ENCODE data around the gene STX1B. TPM values are rescaled to one million over a fixed set of nuclear protein-coding genes. Genes with fewer than 3 reads are reported as not detected.
A peak's percentile ranks its signal among the peaks of the same experiment; 100 is the strongest.

The STX1B gene
- total and polyA plus RNA-seq, 8 donors = 0.24 to 0.85 (median 0.53) TPM

GRCh38 chr16:30953511-30954124, 56.8 kb downstream of the STX1B start:
- ATAC-seq (no peak), DNase-seq (peak in 2 of 4 donors; percentile 41 to 85)
- Histone ChIP-seq H3K9me3 (no peaks in the 10 kb centered on the region), H3K4me1 (peaks cover 9 to 47% of the 10 kb centered on the region in 2 donors), H3K27ac (peak overlapping the region in 1 of 2 donors; percentile 13), H3K36me3 (no peaks in the 10 kb centered on the region), H3K27me3 (no peaks in the 10 kb centered on the region), H3K4me3 (no peak overlapping the region)
- intact Hi-C loops (cut with DNase I) = no loop called here
- peak; percentile 43 to 60 for TF ChIP-seq CTCF (IDR thresholded peaks at IDR 0.05)

GRCh38 chr16:30953111-30953510, 57.3 kb downstream of the STX1B start:
- intact Hi-C loops (cut with DNase I) = no loop called here
- ATAC-seq = no peak
- no peak overlapping the region for H3K4me3 ChIP-seq
- TF ChIP-seq CTCF (IDR thresholded peaks at IDR 0.05) = no peak
- H3K9me3 ChIP-seq = no peaks in the 10 kb centered on the region
- H3K27ac ChIP-seq = peak overlapping the region in 1 of 2 donors; percentile 13
- no peaks in the 10 kb centered on the region for H3K27me3 ChIP-seq
- no peak for DNase-seq
- peaks cover 7 to 48% of the 10 kb centered on the region in 2 donors for H3K4me1 ChIP-seq
- no peaks in the 10 kb centered on the region for H3K36me3 ChIP-seq

- Histone ChIP-seq H3K4me3 (no peak overlapping the region), H3K36me3 (peaks cover 0 to 4% of the 10 kb centered on the region in 2 donors), H3K9me3 (no peaks in the 10 kb centered on the region), H3K4me1 (peaks cover 7 to 51% of the 10 kb centered on the region in 2 donors), H3K27me3 (no peaks in the 10 kb centered on the region), H3K27ac (peak overlapping the region in 1 of 2 donors; percentile 13)
- intact Hi-C loops (cut with DNase I) = no loop called here
- ATAC-seq (no peak), DNase-seq (peak in 2 of 4 donors; percentile 60 to 79)
- TF ChIP-seq CTCF (IDR thresholded peaks at IDR 0.05) = no peak
These were observed 58.7 kb downstream of the STX1B start for GRCh38 chr16:30951750-30952149.

- intact Hi-C loops (cut with DNase I) = no loop called here
- no peaks in the 10 kb centered on the region for H3K27me3 ChIP-seq
- no peak overlapping the region for H3K4me3 ChIP-seq
- TF ChIP-seq CTCF (IDR thresholded peaks at IDR 0.05) = no peak
- no peak for DNase-seq
- H3K27ac ChIP-seq = peak overlapping the region in 1 of 2 donors; percentile 13
- ATAC-seq = no peak
- H3K36me3 ChIP-seq = peaks cover 0 to 9% of the 10 kb centered on the region in 2 donors
- H3K9me3 ChIP-seq = no peaks in the 10 kb centered on the region
- peaks cover 7 to 45% of the 10 kb centered on the region in 2 donors for H3K4me1 ChIP-seq
These were observed 59.2 kb downstream of the STX1B start for GRCh38 chr16:30951193-30951592.

GRCh38 chr16:30950516-30951065, 59.8 kb downstream of the STX1B start:
- Histone ChIP-seq H3K27ac (peak overlapping the region; percentile 89 to 97), H3K27me3 (no peaks in the 10 kb centered on the region), H3K9me3 (no peaks in the 10 kb centered on the region), H3K4me1 (peaks cover 7 to 43% of the 10 kb centered on the region in 2 donors), H3K36me3 (peaks cover 0 to 15% of the 10 kb centered on the region in 2 donors), H3K4me3 (peak overlapping the region in 1 of 2 donors; percentile 93)
- intact Hi-C loops (cut with DNase I) = no loop called here
- DNase-seq (no peak), ATAC-seq (no peak)
- no peak for TF ChIP-seq CTCF (IDR thresholded peaks at IDR 0.05)

Measured in left lung (tissue), 10 donors.